IPS DF 4.7 (cell line): ENCODE results near the gene SEPTIN1.

ENCODE experiments used
- DNase-seq: peaks from one replicate; pipeline ENCODE4 v3.0.0-alpha.2; 2013; ENCODE audit warnings: low spot score; ENCODE audit errors: extremely low read depth

SEPTIN1 gene

DNA sequence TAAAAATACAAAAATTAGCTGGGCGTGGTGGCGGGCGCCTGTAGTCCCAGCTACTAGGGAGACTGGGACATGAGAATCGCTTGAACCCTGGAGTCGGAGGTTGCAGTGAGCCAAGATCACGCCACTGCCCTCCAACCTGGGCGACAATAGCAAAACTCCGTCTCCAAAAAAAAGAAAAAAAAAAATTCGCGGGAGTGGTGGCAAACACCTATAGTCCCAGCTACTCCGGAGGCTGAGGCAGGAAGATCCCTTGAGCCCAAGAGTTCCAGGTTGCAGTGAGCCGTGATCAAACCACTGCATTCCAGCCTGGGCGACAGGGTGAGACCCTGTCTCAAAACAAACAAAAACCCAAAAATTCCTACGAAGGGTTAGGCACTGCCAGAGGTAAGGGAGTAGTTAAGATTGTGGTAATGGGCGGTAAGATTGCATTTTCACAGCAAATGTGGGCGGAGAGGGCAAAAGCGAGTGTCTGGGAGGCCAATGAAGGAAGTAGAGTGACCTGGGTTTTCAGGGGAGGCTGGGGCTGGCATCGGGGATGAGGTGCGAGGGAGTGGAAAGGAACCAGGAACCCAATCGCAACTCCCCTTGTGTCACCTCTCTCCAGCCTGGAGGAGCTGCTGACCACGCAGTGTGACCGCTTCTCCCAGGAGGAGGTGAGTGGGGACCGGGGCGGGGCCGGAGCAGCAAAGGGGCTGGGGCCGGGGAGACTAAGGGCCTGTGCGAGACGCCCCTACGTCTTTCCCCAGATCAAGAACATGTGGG, 5.1 kb downstream of the SEPTIN1 start:
- DNase-seq = no peak

DNA sequence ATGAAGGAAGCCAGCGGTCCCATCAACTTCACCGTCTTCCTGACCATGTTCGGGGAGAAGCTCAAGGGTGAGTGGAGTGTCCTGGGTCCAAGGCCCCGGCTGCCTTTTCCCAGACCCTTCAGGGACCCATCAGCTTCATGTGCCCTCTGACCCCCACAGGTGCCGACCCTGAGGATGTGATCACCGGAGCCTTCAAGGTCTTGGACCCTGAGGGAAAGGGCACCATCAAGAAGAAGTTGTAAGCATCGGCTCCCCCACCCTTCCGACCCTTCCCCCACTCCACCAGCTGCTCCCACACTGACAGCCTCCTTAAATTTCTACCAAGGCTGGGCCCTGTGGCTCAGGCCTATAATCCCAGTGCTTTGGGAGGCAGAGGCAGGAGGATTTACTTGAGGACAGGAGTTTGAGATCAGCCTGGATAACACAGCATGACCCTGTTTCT, 5.9 kb downstream of the SEPTIN1 start:
- no peak for DNase-seq

DNA sequence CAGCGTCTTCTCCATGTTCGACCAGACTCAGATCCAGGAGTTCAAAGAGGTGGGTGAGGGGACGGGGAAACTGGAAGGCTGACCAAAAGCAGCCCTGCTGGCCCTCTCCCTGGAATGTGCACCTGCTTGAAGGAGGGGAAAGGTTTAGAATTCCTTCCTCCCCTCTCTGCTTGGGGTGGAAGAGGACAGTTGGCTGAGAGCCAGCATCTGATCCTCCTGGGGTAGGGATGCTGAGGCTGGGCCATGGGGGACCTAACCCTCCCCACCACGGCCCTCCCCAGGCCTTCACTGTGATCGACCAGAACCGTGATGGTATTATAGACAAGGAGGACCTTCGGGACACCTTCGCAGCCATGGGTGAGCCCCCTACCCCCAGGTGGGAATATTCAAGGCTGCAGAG, 6.5 kb downstream of the SEPTIN1 start:
- no peak for DNase-seq

DNA sequence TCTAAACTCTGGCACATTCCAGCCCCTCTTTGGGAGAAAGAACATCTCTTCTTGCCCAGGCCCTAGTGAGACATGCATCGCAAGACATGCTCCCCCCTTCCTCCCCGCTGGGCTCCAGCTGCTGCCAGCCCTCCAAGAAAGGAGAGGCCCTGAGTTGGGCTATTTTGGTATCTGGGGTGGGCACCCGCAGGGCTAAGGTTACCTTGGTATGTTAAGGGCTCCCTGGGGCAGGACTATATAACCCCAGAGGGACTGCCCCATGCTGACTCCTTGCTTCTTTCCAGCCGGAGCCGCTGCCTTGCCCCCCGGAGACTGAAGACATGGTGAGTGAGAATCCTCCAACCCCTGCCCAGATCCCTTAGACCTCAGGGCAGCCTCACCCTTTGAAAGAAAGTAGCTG, 7.8 kb downstream of the SEPTIN1 start, which contains the start of gene MYL11:
Gene MYL11 (plus strand): TSS at position 265 of the 400 bp plus-strand sequence. CDS start 56 bp downstream, at position 321.
- DNase-seq = no peak

DNA sequence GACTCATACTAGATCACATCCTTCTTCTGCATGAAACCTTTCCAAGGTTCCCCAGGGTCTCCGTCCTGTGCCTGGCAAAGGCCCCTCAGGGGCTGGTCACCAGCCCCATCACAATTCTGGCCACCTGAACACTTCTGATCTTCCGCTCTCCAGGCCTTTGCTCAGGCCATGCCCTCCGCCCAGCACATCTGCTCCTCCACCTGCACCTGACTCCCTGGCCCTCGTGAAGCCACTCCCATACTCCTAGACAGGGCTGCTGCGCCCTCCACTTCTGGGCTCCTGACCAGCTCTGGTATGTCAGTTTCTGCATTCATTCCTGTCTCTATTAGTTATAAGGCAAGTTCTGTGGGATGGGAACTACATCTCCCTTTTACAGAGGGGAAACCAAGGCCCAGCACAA, 9.6 kb downstream of the SEPTIN1 start:
- DNase-seq = no peak

DNA sequence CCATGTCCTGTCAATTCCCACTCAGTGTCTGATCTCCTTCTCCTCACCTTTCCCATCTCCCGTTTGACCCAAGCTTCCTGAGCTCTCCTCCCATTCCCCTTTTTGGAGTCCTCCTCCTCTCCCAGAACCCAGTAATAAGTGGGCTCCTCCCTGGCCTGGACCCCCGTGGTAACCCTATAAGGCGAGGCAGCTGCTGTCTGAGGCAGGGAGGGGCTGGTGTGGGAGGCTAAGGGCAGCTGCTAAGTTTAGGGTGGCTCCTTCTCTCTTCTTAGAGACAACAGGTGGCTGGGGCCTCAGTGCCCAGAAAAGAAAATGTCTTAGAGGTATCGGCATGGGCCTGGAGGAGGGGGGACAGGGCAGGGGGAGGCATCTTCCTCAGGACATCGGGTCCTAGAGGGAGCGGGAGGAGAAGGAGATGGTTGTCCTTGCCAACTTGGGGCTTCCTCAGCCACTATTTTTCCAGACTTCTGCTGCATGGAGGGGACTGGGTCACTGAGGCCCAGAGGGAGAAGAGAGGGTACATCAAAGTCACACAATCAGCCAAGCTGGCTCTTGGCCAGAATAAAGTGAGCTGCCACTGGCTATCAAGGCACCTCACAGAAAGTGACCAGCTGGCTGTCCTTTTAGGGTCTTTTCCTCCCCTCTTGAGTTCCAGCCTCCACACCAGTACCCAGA, 10.2 kb downstream of the SEPTIN1 start:
- DNase-seq = no peak

DNA sequence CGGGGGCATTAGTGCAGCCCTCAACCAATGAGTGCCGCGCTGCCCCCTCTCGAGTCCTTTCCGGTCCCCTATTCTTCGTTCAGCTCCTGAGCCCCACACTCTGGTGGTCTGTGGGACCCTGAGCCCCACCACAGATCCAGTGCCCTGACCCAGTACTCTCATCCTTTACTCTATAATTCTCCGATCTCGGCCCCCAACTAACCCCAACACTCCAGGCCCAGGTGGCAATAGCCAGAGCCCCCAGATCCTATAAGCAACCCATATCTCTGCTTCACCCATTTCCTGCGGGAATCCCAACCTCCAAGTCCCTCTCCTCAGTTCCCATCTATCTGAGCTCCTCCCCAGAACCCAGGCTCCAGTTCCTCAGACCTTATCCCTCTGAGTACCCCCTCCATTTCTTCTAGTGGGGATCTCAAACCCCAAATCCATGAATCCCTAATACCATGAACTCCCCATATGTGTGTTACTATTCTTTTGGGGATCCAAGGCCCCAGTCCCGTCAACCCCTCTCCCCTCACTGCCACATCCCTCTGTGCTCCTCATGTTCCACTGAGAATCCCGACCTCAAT, 11.0 kb downstream of the SEPTIN1 start:
- DNase-seq = no peak

DNA sequence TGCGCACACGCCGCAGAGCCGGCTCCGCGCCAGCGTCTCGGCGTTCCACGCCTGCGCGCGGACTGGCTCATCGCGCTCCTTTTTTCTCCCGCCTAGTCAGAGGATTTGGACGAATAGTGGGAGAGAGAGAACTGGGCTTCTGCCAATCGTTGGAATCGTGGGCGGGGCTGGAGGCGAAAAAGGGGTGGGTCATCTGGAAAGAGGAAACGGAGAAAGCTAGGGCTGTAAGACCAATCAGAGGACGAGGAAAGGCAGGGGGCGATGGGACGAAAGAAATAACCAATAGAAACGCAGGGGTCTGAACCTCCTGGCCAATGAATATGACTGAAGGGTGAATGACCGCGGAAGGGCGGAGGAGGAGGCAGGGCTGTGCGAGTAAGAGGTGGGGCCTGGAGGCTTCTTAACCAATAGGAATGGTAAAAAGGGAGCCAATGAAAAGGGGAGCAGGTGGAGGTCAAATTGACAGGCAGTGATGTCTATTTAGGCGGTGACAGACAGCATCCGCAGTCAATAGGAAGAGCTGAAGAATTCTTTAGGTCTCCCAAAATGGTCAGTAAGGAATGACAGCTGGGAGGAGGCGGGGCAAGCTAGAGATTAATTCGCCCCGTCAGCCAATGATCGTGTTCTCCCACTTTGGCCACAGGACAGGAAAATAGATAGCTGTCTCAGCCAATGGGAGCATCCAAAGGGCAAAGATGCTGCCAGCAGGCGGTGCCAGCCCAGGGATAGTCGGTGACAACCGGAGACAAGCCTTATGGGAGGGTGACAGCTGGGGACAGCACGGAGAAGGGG, 11.7 kb downstream of the SEPTIN1 start, which contains the start of gene TBC1D10B:
Gene TBC1D10B (minus strand): TSS at position 39 of the 792 bp plus-strand sequence. CDS start 311 bp downstream, outside the sequence.
- DNase-seq = peak; percentile 100

DNA sequence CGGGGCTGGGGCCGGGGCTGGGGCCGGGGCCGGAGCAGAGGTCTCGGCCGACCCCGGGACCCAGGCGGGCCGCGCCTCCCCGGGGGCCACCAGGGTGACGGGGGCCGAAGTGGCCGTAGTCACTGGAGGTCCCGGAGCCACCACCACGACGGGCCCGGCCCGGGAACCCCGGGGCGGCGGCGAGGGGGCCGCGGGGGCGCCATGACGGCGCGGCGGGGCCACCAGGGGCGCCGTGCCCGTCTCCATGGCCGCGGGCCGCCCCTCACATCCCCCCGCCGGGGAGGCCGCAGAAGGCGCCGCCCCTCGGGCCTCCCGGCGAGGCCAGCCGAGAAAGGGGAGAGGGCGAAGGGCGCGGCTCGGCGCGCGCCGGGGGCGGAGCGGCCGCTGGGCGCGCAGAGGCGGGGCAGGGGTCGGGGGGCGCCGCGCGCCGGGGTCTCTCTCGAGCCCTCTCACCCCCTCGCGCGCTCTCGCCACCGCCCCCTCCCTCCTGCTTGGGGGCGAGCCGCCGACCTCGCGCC, 12.4 kb downstream of the SEPTIN1 start:
- no peak for DNase-seq

DNA sequence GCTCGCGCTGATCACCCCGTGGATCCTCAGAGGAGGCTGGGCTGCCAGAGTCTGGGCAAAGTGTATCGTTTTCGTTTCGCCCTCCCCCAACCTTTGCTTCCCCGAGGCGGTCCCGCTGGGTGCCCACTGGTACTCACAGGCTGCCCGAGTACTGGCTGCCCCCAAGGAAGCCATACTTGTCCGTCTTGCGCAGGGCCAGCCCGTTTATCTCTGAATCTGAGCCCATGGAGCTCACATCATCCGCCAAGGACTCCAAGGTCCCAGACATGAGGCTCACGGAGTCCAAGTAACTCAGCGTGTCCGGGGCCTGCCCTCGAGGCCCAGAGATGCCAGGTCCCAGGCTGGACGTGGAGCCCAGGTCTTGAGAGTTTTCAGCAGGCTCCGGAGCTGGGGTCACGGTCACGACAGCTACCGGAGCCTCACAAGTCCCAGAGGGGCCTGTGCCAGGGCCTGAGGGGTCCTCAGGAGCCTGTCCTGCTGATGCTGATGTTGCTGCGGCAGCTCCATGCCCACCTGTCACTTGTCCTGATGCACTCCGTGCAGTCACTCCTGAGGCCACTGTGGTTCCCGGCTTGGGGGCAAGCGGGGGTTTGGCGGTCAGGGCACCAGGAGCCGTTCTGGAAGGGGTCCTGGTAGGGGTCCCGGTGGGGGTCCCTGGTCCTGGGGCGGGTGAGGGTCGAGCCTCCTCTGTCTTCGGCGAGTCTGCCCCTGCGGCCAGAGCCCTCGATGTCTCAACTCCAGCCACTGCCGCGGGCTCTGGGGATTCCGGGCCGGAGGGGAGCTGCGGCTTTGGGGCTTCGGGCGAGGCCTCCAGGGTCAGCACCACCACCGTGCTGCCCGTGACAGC, 13.0 kb downstream of the SEPTIN1 start:
- DNase-seq = no peak

DNA sequence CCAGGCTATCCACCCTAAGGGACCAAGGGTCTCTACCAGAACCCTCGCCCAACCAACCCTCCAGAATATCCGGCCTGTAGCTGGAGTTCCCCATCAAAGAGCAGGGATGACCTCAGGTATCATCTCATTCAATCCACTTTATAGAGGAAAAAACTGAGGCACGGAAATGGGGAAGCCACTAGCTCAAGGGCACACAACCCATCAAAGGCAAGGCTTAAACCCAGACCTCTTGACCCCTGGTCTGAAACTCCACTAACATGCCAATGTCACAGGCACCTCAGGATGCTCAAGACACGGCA, 13.6 kb downstream of the SEPTIN1 start:
- no peak for DNase-seq

DNA sequence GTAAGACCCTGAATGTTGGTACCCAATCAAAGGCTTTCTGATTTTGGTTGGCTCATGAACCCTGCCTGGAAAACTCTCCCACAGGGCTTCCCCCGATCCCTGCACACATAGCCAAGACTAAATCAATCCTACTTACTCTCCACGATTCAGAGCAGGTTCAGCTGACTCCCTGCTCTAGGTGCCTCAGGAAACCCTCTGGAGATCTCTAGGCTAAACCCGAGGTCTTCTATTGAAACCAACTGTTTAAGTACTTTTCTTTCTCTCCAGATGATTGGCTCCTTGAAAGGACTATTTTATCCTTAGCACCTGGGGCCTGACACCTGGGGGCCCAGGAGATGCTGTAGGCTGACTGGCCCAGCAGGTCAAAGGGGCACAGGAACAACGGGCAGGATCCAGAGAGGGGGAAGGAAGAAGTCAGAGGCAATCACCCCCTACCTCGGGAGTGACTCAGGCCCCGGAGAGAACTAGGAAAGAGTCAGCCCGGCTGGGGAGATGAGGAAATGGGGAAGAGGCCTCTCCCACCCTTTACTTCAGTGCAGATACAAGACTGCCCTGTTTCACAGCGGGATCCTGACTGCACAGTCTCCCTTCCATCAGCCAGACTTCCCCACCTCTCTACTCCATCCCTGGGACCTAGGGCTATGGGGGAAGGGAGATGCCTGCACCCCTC, 14.1 kb downstream of the SEPTIN1 start:
- no peak for DNase-seq

DNA sequence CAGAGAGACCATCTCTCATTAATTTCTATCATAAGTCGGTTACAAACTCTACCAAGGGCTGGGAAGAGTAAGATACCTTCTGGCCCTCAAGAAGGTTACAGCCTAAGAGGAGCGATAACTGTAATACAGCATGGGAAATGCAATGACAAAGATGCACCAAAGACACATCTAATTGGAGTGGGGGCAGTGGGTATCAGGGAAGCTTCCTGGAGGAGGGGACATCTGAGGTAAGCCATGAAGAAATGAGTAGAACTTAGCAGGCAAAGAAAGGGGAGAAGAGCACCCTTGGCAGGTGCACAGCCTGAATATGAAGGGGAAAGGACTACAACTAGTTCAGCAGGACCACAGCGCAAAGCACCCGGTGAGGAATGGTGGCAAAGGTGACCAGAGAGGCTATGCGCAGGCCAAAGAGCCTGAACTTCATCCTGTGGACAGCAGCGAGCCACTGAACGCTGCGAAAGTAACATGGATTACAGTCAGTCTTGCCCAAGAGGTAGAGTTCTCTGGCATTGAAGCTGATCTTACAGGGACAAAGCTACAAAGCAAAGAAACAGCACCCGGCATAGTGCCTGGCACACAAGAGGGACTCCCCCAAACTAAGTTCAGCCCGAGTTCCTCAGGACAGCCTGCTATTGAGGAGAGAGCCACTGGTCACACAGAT, 14.9 kb downstream of the SEPTIN1 start:
- DNase-seq = no peak

DNA sequence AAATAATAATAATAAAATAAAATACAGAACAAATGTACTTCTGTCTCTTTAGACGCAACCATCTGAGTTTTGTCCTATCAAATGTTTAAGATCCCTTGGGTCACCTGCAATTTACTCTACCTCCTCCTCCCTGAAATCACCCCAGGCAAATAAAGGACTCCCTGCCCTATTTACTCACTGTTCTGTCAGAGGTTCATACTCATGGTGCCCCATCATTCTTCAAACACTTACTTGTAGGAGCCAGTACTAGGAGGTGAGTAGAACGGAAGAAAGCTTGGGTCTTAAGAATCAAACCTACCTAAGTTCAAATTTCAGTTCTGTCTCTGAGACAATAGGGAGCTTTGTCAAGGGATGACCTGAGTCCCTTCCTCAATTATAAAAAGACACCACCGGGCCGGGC, 15.8 kb downstream of the SEPTIN1 start:
- no peak for DNase-seq

DNA sequence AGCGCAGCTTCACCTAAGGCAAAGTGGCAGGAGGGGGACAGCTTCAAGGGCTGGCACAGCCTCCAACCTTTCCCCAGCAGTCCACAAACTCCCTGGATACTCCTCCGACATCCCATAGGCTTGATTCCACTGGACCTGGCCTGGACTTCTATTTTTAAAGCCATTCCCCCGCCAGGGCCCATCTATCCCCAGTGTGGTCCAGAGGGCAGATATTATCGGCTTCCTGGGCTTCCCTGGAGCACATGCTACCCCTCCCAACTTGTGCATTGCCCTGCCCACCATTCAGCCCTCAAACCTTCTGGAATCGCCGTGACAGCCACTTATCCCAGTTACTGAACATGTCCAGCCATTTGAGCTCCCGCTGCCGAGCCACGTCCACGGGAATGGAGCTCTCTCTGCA, 17.2 kb downstream of the SEPTIN1 start:
- no peak for DNase-seq

DNA sequence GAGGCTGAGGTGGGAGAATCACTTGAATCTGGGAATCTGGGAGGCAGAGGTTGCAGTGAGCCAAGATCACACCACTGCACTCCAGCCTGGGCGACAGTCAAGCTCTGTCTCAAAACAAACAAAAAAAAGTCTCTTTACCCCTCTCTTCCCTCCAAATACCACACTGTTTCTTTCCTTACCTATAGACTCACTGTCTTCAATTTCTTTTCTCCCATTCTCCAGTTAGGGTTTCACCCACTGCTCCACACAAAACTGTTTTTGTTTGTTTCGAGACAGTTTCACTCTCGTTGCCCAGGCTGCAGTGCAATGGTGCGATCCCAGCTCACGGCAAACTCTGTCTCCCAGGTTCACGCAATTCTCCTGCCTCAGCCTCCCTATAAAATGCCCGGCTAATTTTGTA, 21.2 kb downstream of the SEPTIN1 start:
- DNase-seq = no peak

DNA sequence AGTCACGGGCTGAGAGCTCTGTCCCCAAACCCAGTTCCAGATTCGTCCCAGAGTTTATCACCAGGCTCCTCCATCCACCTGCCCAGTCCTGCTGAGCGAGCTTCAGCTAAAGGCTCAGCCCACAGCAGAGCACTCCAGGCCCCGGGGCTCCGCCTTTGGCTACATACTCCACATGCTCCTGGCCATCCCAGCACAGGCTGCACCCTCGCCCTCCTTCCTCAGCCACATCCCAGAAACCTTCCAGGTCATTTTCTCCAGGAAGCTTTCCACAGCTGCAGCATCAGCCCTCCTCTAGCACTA, 22.5 kb downstream of the SEPTIN1 start:
- DNase-seq = no peak

DNA sequence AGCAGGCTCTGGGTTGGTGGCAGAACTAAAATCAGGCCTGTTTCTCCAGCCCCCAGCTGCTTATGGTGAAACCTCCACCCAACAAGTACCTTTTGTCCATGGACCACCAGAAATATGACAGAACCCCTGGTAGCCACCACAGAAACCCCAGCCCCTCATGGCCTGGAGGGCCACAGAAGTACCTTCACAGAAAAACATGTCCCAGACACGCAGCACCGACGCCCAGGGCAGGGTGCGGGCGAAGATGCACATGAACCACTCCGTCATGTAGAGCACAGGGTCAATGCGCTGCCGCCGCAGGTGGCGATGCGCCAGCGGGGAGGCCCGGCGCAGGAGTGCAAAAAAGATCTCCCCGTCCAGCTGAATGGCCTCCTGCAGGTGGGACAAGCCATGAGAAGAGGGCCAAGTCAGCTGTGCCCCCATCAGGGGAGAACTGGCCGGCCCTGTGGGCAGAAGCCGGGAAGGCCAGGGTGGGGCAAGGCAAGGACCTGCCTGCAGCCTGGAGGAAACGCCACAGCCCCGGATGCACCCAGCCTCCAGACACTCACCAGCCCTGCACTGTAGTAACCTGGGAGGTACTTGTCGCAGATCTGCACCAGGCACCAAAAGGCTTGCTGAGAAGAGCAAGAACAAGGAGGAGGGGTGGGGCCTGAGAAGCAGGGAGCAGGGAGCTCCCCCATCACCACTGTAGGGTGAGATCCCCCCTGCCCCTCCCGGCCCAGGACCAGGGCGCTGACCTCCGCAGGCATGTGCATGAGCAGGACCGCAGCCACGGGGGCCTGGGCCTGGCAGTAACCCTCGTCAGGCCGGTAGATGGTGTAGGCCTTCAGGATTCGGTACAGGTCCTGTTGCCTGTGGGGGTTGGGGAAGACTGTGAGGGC, 23.1 kb downstream of the SEPTIN1 start:
- DNase-seq = no peak

DNA sequence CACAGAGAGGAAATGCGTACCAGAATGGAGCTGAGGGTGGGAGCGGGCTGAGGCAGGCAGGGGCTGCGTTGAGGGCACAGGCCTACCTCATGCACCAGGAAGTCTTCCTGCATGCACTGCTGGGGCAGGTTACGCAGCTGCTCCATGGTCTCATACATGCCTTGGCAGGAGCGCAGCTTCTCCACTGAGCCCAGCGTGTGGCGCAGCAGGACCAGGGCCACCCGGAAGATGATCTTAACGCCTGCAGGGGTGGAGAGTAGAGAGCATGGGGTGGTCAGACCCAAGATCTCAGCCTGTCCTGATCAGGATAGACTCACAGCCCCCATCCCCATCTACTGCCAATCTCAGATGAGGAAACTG, 23.8 kb downstream of the SEPTIN1 start:
- no peak for DNase-seq
